GM21381 (cell line): Measurements from ENCODE around the gene CARHSP1.
"Not testable (repeated sequence)": the region's sequence is repeated elsewhere in the genome, so short reads cannot be mapped to it uniquely, and the experiment has no call there.

Source experiments
- ATAC-seq: cut with Tn5 transposase; IDR thresholded peaks from one replicate; pipeline ENCODE4 v1.9.1; 2021; ENCODE audit warnings: mild to moderate bottlenecking, moderate library complexity; ENCODE audit not compliant: unreplicated experiment

The CARHSP1 gene

DNA sequence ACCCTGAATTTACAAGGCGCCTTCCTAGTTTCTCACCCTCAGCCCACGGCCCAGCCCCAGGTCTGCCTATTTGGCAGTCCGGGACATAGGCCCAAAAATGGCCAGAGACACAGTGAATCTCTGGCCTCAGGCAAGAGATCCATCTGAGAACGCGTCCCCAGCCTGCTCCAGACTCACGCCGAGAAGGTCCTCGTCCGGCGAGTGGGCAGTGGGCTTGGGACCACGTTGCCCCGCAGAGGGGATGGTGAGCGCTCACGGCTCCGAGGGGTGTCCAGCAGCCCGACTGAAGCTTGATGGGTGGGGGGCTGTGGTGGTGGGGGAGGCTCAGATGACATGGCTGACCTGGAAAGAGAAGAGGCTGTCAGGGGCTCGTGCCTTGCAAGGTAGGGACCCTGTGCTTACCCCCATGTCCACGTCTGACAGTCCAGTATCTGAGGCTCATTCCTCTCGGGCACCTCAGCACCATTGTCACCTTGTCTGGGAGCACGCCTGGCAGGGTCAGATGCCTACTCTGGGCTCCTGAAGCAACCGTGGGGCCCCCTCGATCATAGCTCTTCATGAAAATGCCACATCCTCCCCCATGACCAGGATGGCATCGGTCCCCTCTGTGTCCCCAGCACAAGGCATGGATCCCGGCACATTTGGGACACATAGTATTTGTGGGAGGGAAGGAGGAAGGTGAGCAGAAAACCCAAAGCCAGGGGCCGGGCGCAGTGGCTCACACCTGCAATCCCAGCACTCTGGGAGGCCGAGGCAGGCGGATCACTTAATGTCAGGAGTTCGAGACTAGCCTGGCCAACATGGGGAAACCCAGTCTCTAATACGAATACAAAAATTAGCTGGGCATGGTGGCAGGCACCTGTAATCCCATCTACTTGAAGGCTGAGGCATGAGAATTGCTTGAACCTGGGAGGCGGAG is 9.6 kb downstream of the CARHSP1 start:
- ATAC-seq, result no peak

DNA sequence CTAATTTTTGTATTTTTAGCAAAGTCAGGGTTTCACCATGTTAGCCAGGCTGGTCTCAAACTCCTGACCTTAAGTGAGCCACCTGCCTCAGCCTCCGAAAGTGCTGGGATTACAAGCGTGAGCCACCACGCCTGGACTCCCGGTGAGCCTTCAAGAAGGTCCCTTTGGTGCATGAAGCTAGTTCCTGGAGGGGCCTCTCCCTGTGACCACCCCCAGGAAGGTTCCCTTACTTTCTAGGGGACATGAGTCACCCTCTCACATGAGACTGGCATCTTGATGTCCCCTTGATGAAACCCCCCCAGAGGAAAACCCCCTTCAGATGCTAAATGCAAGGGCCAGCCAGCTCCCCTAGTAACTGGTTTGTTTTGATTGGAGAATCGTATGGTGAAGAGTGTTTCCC is 12.8 kb downstream of the CARHSP1 start:
- no peak for ATAC-seq

DNA sequence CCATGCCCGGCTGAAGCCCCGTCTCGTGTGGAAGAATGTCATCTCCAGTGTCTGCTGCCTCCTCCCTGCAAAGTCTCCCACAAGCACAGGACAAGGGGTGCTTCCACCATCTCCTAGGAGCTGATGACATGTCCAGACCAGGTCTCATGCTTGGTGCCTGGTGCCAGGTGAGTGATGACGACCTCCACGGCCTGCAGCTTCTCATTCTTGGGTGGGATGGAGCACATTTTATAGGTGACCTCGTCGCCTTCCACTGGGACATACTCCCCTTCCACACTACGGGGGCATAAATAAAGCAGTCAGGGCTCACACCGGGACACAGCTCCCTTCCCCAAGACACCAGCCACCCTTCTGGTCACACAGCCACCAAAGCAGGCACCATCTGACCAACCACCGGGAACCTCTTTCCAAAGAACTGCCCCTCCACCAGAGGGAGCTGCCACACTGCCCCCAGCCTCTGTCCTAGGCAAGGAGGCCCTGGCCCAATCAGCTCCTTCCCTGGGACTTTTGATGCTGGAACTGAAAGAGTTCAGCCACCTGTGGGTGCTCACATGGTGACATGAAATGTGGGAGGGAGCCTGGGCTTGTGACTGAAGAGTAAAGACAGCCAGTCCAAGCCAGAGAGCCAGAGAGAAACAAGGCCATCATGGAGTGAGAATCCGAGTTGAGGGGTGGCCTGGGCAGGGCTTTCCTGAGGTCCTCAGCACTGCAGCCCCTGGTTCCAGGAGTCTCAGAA is 13.6 kb downstream of the CARHSP1 start:
- ATAC-seq, result no peak

DNA sequence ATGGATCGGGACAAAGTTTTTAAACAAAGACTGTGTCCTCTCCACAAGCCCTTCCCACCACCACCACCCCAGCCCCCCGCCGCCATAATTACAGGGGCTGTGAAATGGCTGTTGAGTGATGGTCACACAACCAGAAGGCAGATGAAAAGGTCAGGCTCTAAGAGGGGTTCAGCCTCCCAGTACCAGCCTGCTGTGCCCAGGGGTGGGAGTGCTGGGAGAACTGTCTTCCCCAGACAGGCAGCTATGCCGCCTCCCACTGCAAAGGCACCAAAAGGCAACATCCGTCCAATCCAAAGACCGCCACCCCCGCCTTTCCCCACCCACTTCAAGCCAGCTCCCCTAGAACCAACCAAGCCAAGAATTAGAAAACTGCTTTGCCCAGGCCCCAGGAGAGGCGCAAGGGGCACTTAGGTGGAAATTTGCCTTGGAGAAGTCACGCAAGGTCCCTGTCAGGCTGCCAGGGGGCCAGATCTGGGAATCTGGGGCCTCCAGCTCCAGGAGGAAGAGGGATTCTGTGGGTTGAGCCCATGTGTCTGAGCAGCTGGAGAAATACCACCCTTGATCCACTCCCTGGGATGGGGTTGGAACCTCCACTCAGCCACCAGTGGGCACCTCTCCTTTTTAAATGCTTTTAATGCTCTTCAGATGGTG is 14.4 kb downstream of the CARHSP1 start:
- no peak for ATAC-seq

DNA sequence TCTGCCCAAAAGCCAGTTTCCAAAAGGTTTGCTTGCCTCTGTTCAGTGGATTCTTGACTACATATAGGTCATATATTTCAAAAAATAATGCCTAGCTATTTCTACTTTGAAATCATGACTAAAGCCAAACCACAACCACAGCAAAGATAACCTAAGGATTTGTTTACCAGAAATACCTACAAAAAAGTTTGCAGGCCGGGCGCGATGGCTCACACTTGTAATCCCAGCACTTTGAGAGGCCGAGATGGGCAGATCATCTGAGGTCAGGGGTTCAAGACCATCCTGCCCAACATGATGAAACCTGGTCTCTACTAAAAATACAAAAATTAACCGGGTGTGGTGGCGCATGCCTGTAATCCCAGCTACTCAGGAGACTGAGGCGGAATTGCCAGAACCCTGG is 15.2 kb downstream of the CARHSP1 start:
- no peak for ATAC-seq

DNA sequence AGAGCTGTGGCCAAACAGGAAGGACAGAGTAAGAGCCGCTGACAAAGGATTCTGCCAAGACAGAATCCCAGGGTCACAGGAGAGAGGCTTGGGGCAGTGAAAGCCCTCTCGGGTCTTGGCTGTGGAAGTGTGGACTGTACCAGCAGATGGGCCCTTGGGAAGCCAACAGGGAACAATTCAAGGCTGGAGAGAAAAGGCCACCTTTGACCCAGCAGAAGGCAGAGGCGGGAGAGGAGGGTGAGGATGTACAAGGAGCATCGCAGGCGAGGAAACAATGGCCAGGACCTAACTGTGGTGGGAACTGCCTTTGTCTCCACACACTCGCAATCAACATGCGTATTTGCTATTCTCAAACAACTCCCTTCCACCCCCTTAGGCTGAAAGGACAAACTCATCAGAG is 15.7 kb downstream of the CARHSP1 start:
- ATAC-seq, result no peak

DNA sequence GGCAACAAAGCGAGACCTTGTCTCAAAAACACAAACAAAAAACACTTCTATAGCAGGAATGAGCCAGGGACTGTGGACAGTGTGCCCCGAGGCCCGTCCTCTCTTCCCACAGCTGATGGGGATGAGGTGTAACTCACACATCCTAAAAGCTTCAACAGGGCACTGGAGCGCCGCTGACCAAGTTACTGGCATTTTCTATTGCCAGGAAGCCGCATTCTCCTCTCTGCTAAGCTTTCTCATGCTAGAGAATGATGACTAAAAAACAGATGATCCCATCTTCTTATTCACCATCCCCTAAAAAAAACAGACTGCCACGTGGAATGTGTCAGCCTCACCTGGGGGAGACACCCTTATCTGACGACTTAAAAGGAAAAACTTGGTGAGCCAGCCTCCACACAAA is 16.3 kb downstream of the CARHSP1 start:
- ATAC-seq, result no peak

DNA sequence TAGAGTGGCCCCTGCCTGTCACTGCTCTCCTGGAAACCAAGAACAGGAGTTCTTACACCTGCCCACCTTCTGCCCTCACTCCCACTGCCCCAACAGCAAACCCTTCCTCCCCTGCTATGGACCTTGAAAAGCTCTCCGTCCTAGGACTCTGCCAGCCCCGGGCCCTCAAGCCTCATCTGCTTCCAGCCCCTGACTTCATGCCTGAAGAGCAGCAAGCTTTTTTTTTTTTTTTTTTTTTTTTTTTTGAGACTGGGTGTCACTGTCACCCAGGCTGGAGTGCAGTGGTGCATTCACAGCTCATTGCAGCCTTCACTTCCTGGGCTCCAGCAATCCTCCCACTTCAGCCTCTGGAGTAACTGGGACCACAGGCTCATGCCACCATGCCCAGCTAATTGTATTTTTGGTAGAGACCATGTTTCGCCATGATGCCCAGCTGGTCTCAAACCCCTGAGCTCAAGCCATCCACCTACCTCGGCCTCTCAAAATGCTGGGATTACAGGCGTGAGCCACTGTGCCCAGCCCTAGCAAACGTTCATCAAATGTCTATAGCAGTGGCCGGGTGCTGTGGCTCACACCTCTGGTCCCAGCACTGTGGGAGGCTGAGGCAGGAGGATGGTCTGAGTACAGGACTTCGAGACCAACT is 16.9 kb downstream of the CARHSP1 start:
- no peak for ATAC-seq

DNA sequence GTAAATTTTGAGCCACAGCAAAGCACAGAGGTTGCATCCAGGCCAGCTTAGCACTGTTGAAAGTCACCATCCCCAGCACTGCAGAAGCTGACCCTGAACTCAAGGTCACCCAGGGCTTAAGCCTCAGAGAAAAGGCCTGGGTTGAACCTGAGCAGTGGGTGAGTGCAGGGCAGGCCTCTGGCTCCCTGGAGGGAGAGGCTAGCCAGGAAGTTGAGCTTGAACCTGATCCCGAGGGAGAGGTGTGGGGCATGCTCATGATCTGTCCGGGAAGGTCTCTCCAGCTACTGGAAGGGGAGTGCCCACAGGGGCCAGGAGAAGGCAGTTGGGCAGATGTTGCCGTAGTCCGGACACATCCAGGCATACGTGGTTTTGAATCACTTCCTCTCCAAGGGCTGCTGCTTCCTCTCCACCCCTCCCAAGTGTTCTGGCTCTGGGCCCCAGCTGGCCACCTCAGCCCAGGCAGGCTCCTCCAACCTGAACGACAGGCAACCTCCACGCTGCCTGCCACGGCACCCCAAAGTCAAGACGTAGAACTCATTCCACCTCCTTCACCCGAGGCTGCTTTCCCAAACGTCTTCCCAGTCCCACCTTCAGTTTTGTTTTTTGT is 18.4 kb downstream of the CARHSP1 start:
- no peak for ATAC-seq

DNA sequence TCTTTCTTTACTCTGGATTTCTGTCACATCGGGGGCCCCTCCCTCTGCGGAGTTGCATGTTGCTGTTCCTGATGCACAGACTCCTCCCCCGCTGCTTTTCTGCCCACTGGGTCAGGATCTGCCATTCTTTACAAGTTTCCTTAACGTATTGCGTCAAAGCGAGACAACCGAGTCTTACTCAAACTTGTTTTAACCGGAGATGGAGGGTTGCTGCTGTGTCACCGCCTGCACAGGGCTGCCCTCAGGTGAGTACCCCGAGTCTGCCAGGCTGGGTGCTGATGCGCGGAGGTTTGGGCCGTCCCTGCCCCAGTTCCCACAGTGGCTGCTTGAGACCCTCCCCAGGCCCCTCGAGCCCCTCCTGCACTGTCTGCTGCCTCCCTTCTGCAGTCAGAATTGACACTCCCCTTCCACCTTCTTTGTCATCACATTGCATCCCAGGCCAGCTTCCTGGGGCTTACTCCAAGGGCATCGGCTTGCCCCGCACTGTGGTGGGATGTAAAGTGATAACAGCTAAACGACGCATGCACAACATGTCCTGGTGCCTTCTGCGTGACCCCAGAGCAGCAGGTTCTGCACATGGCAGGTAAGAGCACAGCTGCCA is 19.3 kb downstream of the CARHSP1 start:
- ATAC-seq, result no peak

DNA sequence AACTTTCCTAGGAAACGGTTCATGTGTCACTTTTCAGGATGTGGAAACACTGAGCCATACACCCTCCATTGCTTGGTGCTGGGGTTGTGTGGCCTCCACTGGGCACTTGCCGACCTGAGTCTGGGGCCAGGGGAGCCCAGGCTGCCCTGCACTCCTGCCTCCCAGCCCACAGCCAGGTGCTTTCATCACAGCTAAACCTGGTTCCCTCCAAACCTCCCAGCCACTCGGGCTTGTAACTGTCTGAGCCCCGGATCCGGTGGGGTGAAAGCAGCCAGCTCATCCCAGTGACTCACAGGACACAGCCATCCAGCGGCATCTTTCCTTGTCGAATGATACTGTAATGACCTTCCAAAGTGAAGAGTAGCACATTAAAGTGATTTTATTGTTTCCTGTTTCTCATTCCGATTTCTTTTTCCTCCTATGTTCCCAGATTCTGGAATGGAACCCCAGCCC is 19.8 kb downstream of the CARHSP1 start:
- ATAC-seq, result no peak

DNA sequence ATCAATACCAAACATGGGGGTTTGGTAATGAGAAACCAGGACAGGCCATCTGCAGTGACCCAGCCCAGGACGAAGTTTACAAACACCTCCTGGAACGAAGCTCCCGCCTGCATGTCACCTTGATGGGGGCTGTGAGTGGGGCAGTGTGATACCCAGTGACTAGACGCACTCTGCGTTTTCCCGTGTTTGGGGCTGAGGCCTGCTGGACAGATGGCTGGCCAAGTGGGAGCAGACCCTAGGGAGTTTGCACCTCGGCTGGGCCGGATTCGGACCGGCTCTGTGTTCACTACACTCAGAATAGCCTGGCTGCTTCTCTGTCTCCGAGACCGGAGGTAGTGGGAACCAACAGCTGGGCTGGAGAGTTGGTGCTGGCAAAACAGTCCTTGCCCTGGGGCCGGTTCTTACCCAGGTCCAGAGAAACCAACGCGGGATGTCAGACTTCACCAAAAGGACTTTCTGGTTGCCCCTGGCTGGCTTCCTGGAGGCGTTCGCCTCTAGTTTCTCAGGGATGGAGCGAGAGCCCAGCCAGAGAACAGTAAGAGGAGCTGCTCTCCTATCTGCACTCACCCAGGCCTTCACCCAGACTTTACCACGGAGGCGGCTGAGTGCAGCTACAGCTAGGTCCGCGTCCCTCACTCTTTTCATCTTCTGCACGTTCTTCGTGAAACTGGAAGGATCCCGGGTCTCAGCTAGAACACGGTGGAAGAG is 20.4 kb downstream of the CARHSP1 start:
- ATAC-seq, result no peak

DNA sequence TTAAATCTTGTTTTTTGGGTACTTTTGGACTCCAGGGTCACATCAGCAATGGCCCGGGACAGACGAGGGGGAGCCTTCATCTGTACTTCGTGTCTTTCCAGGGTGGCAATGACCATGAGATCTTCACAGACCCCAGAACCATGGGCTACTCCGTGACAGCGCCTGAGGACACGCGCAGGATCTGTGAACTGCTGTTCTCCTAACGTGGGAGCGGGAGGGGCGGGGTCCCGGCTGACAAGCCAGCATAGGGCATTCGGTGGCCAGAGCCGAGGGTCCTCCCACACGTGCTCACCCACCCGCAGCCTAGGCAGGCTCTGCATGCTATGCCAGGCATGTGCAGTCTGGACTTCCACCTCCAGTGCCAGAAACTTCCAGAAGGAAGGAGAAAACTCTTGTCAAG is 21.2 kb downstream of the CARHSP1 start:
- ATAC-seq, result no peak

DNA sequence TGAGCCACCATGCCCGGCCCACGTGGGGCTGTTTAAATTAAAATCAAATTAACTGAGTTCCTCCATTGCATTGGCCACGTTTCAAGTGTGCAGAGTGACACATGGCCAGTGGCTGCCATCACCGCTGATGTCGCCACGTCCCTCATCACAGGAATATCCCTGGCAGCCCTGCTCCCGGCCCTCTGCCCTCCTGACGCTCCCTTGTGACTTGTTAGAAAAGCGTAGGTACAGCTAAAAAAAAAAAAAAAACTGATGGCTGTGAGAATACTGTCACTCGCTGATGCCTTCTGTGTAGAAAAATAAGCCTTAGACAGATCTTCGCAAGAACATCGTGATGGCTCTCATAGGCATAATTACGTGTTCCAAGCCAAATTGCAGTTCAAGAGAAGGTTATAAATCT is 21.7 kb downstream of the CARHSP1 start:
- no peak for ATAC-seq

DNA sequence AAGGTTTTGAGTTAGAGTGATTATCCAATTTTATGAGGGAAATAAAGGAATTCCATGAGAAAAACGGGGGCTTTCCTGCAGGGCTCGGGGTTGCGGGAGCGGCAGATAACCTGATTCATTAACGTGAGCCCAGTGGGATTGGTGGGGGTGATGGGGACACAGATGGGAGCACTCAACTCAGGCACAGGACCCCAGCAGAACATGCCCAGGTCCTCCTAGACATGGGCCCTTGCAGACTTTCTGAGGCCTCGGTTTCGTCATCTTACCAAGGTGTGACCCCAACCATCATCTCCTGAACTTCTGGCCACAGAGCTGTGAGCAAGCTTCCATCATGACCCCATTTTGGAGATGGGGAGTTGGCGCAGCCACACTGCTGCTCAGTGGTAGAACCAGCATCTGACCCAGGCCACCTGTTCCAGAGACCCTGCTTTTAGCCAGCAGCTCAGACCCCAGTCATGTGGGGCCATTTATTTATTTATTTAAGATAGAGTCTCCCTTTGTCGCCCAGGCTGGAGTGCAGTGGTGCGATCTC is 22.3 kb downstream of the CARHSP1 start:
- ATAC-seq, result no peak

DNA sequence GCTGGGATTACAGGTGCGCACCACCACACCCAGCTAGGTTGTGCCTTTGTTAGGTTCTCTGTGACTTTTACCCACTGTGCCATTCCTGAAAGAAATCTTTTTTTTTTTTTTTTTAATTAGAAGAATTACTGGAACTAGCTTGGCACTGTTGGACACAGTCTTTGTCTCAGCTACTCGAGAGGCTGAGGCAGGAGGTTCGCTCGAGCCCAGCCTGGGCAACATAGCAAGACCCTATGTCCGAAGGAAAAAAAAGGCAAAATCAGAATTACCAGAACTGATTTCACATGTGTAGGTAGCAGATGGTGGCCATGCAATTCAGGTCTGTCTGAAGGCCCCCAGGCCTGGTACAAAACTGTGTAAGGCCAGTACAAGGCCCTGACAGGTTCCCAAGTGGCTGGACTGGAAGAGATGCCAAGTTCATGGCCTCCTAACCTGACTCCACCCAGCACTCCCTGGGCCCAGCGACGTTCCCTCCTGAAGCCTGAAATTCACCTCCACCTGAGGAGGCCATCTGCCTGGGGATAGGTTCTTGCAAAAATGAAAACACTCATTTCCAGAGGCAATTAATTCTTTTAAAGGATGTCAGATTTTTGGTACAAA is 23.0 kb downstream of the CARHSP1 start:
- ATAC-seq, result no peak

DNA sequence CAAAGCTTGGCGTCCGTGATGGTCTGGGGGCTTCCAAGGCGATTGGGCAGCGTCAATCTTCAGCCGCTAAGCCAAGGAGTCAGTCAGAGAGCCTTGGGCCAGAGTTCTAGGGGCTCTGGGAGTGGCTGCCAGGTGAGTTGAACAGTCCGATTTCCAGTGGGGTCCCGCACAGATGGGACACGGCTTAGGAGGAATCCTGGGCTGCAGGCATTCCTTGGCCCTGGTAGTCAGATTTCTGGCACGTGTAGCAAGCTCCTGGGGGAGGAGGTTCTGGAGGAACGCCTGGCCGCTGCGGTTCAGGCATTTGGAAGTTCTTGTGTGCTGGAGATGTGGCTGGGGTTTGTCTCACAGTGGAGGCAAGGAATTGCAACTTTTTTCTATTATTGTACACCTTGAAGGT is 25.5 kb downstream of the CARHSP1 start:
- not testable (repeated sequence) for ATAC-seq

DNA sequence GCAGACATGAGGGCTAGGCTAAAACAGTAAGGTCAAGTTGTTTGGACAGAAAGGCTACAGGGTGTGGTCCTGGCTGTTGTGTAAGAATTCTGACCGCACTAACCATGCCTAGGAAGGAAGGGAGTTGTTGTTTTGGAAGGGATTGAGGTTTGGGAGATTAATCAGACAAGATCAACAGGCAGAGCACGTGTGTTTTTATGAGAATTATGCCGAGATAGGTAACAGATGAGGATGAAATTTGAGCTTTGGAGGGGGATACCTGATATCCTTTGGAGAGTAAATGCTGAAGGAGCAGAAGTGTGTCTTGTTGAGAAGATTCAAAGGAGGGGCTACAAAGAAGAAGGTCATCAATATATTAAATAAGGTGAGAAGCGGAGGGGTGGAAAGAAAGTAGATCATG is 26.8 kb downstream of the CARHSP1 start:
- not testable (repeated sequence) for ATAC-seq

DNA sequence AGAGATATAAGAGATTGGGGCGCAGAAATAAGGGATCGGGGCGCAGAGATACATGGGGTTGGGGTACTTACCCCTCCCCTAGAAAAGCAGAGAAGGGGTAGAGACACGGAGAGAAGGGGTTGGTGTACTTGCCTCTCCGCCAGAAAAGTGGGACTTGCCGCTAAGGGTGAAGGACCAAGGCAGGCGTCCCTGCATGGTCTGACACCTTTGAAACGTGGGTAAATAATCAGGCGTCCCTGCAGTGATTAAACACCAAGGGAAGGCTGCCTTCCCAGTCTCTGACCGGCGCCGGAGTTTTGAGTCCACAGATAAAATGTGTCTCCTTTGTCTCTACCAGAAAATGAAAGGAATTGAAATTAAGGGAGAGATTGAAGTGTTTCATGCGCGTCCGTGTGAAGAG is 31.2 kb downstream of the CARHSP1 start:
- not testable (repeated sequence) for ATAC-seq
